T-helper 17 cell (primary cell): ENCODE results near the gene TBX6. TPM values are rescaled to one million over a fixed set of nuclear protein-coding genes. Genes with fewer than 3 reads are reported as not detected.

ENCODE experiments used
- ATAC-seq: fragments of 150-1000 bp; cut with Tn5 transposase; 2 replicates; pipeline ENCODE4 v1.10.0; 2021; ENCODE audit warnings: mild to moderate bottlenecking, moderate library complexity
- DNase-seq, 3 donors: peaks; one replicate each; pipeline versions ENCODE4 v3.0.0 to v3.0.0-alpha.2; 2020 to 2021
- H3K9me3 ChIP-seq: one replicate; pipeline ENCODE4 v1.7.0; 2013; ENCODE audit warnings: low read length, mild to moderate bottlenecking; ENCODE audit not compliant: control insufficient read depth, poor library complexity, severe bottlenecking
- H3K27ac Mint-ChIP-seq: one replicate; pipeline ENCODE4 v1.8.0; 2022; ENCODE audit warnings: mild to moderate bottlenecking, moderate library complexity, mixed read lengths
- H3K27me3 Mint-ChIP-seq: one replicate; pipeline ENCODE4 v1.8.0; 2022; ENCODE audit warnings: mixed read lengths
- H3K36me3 Mint-ChIP-seq: one replicate; pipeline ENCODE4 v1.8.0; 2022; ENCODE audit warnings: low read depth, mixed read lengths
- H3K4me1 Mint-ChIP-seq: one replicate; pipeline ENCODE4 v1.8.0; 2022; ENCODE audit warnings: mild to moderate bottlenecking, mixed read lengths
- H3K4me3 Mint-ChIP-seq: one replicate; pipeline ENCODE4 v1.8.0; 2022; ENCODE audit warnings: mild to moderate bottlenecking, moderate library complexity, mixed read lengths
- total RNA-seq, 4 donors: library from RNA in 2 of 4; stranded (reverse) in 2 of 4; gene quantifications; one replicate each; pipeline ENCODE4 v1.2.3 and lab custom pipeline; 2022 to 2026

Gene TBX6
- total RNA-seq, 2 donors from 2014 or later = 0.65 to 0.94 TPM

- Mint-ChIP-seq H3K4me1 (peaks cover 6% of the 10 kb centered on the region), H3K4me3 (no peak overlapping the region), H3K27ac (no peak overlapping the region), H3K36me3 (peaks cover 6% of the 10 kb centered on the region), H3K27me3 (no peaks in the 10 kb centered on the region)
- no peaks in the 10 kb centered on the region for H3K9me3 ChIP-seq
- ATAC-seq (no peak), DNase-seq (no peak)
Measured at GRCh38 chr16:30108059-30108850, 16.5 kb upstream of the TBX6 start.

DNA sequence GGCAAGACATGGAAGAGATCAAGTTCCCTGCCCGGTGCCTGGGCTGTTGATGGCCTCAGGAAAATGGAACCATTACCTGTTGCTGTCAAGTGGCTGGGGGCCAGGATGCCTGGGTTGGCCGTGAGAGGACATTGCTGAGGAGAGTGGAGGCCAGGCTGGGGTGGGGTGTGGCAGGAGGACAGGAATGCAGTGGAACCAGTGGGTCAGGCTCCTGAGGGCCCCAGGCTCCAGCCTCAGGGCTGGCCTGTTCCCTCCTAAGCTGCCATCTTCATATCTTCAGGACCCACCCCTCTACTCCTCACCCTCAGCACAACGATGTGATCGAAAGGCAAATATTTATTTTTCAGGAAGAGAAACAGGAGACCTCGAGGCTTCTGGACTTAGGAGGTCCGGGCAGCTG, 12.8 kb upstream of the TBX6 start:
- H3K27me3 Mint-ChIP-seq = no peaks in the 10 kb centered on the region
- peaks cover 5% of the 10 kb centered on the region for H3K36me3 Mint-ChIP-seq
- H3K27ac Mint-ChIP-seq = peak overlapping the region; percentile 67
- no peaks in the 10 kb centered on the region for H3K9me3 ChIP-seq
- H3K4me3 Mint-ChIP-seq = no peak overlapping the region
- no peaks in the 10 kb centered on the region for H3K4me1 Mint-ChIP-seq
- no peak for ATAC-seq
- DNase-seq = no peak

DNA sequence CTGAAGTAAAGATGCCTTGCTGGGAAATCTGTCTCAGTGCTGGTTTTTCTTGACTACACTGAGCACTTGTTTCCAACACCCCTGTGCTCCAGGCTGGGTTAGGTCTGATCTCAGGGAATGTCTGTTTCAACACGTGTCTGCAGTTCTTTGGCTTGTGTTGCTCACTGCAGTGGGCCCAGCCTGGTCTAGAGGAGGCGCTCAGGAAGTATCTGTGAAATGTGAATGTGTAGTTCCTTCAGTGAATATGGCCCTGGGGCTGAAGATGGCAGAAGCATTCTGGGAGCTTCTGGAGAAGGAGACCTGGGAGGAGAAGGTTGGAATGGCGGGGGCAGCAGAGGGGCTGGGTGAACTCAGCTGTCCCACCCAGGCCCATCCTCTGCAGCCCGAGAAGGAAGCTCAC, 12.4 kb upstream of the TBX6 start:
- ATAC-seq = no peak
- DNase-seq = no peak
- Mint-ChIP-seq H3K4me3 (peak overlapping the region; percentile 59), H3K4me1 (no peaks in the 10 kb centered on the region), H3K36me3 (peaks cover 5% of the 10 kb centered on the region), H3K27ac (peak overlapping the region; percentile 67), H3K27me3 (no peaks in the 10 kb centered on the region)
- no peaks in the 10 kb centered on the region for H3K9me3 ChIP-seq

DNA sequence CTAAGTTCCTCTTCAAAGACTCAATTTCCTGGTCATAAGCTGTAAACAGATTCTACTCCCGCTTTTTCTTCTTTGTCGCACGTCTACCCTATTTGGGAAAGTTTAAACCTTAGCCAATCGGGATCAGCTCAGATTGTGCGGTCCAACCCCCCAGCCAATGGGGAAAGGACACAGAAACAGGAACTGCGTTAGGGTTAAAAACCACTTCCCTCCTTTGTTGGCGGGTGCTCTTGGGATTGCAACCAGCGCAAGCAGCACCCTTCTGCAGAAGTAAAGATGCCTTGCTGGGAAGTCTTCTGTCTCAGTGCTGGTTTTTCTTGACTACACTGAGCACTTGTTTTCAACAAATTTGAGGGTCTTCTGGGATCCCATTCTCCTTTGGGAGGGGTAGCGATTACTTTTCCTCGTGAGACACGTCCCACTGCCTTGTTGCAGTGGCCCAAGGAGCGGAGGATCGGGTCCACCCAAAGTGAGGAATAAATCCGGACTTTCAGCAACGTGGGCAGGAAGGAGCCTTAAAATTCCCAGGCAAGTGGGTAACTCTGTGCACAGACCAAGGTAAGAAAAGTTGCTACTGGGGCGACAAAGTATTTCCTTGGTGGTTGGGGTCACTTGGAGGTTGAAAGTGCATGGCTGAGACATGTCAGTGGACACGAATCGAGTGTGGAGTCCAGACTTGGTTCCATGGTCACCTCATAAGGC, 5.3 kb upstream of the TBX6 start:
- H3K4me1 Mint-ChIP-seq = peaks cover 23% of the 10 kb centered on the region
- DNase-seq = no peak
- H3K27ac Mint-ChIP-seq = no peak overlapping the region
- peak overlapping the region; percentile 43 for H3K4me3 Mint-ChIP-seq
- no peak for ATAC-seq
- H3K9me3 ChIP-seq = peaks cover 3% of the 10 kb centered on the region
- H3K36me3 Mint-ChIP-seq = peaks cover 4% of the 10 kb centered on the region
- H3K27me3 Mint-ChIP-seq = no peaks in the 10 kb centered on the region

GRCh38 chr16:30096105-30096861, 4.6 kb upstream of the TBX6 start, which contains the start of gene YPEL3:
TSS of gene YPEL3 (minus strand) at chr16:30096213. CDS start at chr16:30095482, 731 bp downstream.
- H3K4me3 Mint-ChIP-seq = peak within 1 kb of the TSS; percentile 93
- peak within 1 kb of the TSS; percentile 92 for H3K27ac Mint-ChIP-seq
- H3K4me1 Mint-ChIP-seq = peaks cover 27% of the 10 kb centered on the region
- H3K27me3 Mint-ChIP-seq = no peaks in the 10 kb centered on the region
- peaks cover 4% of the 10 kb centered on the region for H3K36me3 Mint-ChIP-seq
- ATAC-seq = peak; percentile 65
- DNase-seq = peak; percentile 81 to 90 (median 86)
- peaks cover 3% of the 10 kb centered on the region for H3K9me3 ChIP-seq

DNA sequence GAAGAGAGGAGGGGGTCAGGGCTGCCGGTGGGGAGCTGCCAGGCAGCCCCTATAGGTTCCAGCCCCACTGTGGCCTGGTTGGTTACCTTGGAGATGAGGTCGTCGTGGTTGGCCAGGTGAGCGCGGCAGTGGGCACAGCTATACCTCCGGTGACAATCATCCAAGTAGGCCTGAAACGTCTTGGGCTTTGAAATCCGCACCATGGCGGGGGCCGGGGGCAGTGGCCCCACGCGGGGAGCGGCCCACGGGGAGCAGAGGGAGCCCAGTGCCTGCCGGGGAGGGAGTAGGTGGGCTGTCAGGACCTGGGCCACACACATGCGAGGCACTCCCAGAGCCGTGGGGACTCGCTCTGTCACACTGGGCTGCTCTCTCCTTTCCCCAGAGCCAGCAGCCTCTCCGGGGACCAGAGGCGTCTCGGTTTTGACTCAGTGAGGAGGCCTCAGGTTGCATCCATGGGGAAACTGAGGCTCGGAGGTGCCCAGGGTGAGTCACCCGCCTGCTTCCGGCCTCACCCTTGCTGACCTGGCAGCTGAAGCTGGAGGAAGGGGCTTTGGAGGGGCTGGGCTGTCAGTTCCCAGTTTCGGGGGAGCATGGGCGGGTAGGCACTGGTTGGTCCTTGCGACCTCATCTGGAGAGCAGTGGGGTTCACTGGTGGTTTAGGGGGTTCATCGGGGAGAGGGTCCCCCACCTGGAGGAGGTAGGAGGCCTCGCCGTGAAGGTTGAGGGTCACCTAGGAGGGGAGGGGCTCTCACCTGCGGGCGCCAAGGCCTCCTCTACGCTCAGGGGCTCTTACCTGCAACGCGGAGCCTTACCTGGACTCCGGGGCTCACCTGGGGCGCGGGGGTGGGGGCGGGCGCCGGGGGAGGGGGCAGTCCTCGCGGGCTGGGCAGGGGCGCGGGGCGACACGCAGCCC, 3.7 kb upstream of the TBX6 start:
- Mint-ChIP-seq H3K36me3 (peaks cover 4% of the 10 kb centered on the region), H3K4me3 (peak overlapping the region; percentile 93), H3K27ac (peak overlapping the region; percentile 92), H3K27me3 (no peaks in the 10 kb centered on the region), H3K4me1 (peaks cover 27% of the 10 kb centered on the region)
- DNase-seq (no peak), ATAC-seq (peak; percentile 1)
- peaks cover 3% of the 10 kb centered on the region for H3K9me3 ChIP-seq

DNA sequence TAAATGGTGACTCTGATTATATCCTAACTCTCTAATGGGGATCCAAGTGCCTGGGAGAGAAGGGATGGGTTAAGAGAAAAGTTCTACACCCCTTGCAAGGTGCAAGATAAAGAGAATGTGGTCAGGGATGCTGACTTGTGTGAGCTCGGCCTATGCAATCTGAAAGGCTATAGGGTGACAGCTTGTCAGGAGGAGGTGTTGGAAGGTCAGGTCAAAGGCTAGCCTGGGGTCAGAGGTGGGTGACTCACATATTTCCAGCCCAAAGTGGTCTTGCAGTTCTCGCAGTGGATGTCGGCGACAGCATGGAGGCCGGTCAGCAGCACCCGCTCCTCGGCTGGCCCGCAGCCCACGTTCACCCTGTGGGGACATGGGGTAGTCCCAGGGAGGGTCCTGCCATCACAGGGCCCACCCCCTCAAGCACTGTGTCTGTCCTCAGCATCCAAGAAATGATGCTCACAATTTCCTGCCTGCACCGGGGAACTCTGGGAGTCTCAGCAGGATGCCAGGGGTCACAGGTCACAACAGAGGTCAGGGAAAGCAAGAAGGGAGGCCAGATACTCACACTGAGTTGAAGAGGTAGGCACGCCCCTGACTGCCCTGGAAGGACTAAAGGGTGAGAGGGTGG, 2.9 kb upstream of the TBX6 start:
- Mint-ChIP-seq H3K36me3 (peaks cover 4% of the 10 kb centered on the region), H3K4me3 (peak overlapping the region; percentile 93), H3K4me1 (peaks cover 30% of the 10 kb centered on the region), H3K27me3 (no peaks in the 10 kb centered on the region), H3K27ac (peak overlapping the region; percentile 92)
- DNase-seq = no peak
- H3K9me3 ChIP-seq = peaks cover 3% of the 10 kb centered on the region
- no peak for ATAC-seq

- Mint-ChIP-seq H3K36me3 (peaks cover 4% of the 10 kb centered on the region), H3K27me3 (no peaks in the 10 kb centered on the region), H3K27ac (peak overlapping the region; percentile 92), H3K4me1 (peaks cover 30% of the 10 kb centered on the region), H3K4me3 (peak overlapping the region; percentile 90)
- DNase-seq = peak; percentile 46 to 62 (median 59)
- no peaks in the 10 kb centered on the region for H3K9me3 ChIP-seq
- peak; percentile 55 for ATAC-seq
Measured at GRCh38 chr16:30092373-30093010, 768 bp upstream of the TBX6 start.

DNA sequence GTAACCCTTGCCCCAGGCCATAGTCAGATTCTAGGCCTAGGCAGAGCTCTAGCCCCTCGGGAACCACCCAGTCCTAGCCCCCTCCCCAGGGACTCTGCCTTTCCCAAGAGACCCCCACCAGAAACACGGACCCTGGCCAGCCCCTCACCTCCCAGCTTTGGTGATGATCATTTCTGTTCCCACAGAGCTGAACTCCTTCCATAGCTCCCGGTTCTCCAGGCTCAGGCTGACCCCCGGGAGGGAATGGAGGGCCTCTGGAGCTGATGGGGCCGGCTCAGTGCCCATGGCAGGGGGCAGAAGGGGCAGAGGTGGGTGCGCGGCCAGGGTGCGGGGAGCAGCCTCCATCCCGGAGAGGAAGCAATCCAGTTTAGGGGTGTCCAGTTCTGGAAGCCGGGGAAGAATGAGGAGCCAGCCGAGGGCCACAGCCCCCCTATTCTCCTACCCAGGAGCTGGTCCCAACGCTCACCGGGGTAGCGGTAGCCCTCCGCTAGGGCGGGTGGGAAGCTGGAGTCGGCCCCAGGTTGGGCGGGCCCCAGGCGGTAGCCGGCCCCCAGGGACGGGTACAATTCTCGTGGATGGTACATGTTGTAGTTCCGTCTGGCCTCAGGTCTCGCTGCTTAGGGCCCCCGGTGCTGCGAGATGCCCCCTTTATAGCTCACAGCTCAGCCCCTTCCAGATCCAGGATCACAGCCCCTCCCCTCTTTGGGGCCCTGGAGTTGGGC, 953 bp downstream of the TBX6 start:
- Mint-ChIP-seq H3K27me3 (no peaks in the 10 kb centered on the region), H3K27ac (no peak overlapping the region), H3K4me3 (peak overlapping the region; percentile 43), H3K4me1 (peaks cover 32% of the 10 kb centered on the region), H3K36me3 (peaks cover 4% of the 10 kb centered on the region)
- H3K9me3 ChIP-seq = no peaks in the 10 kb centered on the region
- ATAC-seq = no peak
- no peak for DNase-seq

GRCh38 chr16:30088832-30089624, 2.7 kb downstream of the TBX6 start:
- H3K9me3 ChIP-seq = no peaks in the 10 kb centered on the region
- no peak for DNase-seq
- Mint-ChIP-seq H3K4me3 (no peak overlapping the region), H3K27me3 (no peaks in the 10 kb centered on the region), H3K36me3 (peaks cover 2% of the 10 kb centered on the region), H3K27ac (no peak overlapping the region), H3K4me1 (peaks cover 25% of the 10 kb centered on the region)
- no peak for ATAC-seq
